Muscle layer of colon (tissue), 2 donors: Measurements from ENCODE around the gene KATNB1.

Experiments used
- H3K27ac ChIP-seq: one replicate; pipeline ENCODE4 v1.7.0; 2013; ENCODE audit warnings: low read depth, mild to moderate bottlenecking, low read length, moderate library complexity
- H3K27me3 ChIP-seq, 2 donors: one replicate each; pipeline ENCODE4 v1.7.0; 2013; ENCODE audit warnings: low read length in 2 of 2, mild to moderate bottlenecking in 2 of 2; ENCODE audit not compliant: insufficient read depth in 2 of 2, control insufficient read depth in 1 of 2
- H3K36me3 ChIP-seq: one replicate; pipeline ENCODE4 v1.7.0; 2013; ENCODE audit warnings: mild to moderate bottlenecking, low read length; ENCODE audit not compliant: insufficient read depth
- H3K4me1 ChIP-seq: one replicate; pipeline ENCODE4 v1.7.0; 2013; ENCODE audit warnings: mild to moderate bottlenecking, low read length; ENCODE audit not compliant: insufficient read depth
- H3K4me3 ChIP-seq, 2 donors: one replicate each; pipeline ENCODE4 v1.7.0; 2013; ENCODE audit warnings: low read length in 2 of 2, low read depth in 1 of 2, mild to moderate bottlenecking in 1 of 2, moderate library complexity in 1 of 2
- H3K9ac ChIP-seq: one replicate; pipeline ENCODE4 v1.7.0; 2013; ENCODE audit warnings: low read length
- H3K9me3 ChIP-seq: one replicate; pipeline ENCODE4 v1.7.0; 2013; ENCODE audit warnings: mild to moderate bottlenecking, low read length
- donor health status: abdominal sarcoma.
- donor health status: Adenocarcinoma of cecum.

Gene KATNB1

DNA sequence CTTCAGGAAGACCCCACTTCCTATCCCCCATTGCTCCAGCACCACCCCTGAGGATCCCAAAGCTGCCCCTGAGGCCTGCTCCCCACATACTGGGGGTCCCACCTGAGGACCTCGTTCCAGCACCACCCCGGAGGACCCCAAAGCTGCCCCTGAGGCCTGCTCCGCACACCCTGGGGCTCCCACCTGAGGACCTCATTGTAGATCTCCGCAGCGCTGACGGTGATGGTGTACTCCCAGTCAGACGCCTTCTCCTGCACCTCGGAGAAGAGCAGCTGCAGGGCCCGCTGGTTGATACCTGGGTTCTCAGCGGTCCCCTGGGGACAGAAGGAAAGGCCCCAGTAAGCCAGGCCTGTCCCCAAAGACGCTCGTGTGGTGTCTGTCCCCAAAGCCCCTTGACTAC, 26.4 kb downstream of the KATNB1 start:
- Histone ChIP-seq H3K4me3 (no peak overlapping the region), H3K27me3 (no peaks in the 10 kb centered on the region), H3K4me1 (no peaks in the 10 kb centered on the region), H3K27ac (no peak overlapping the region), H3K36me3 (no peaks in the 10 kb centered on the region), H3K9me3 (no peaks in the 10 kb centered on the region), H3K9ac (no peak overlapping the region)

- H3K4me3 ChIP-seq: no peak overlapping the region
- no peak overlapping the region for H3K9ac ChIP-seq
- no peaks in the 10 kb centered on the region for H3K9me3 ChIP-seq
- H3K27ac ChIP-seq: no peak overlapping the region
- H3K27me3 ChIP-seq: no peaks in the 10 kb centered on the region
- H3K36me3 ChIP-seq: peaks cover 3% of the 10 kb centered on the region
- no peaks in the 10 kb centered on the region for H3K4me1 ChIP-seq
Measured at GRCh38 chr16:57762365-57763040, 26.9 kb downstream of the KATNB1 start.

DNA sequence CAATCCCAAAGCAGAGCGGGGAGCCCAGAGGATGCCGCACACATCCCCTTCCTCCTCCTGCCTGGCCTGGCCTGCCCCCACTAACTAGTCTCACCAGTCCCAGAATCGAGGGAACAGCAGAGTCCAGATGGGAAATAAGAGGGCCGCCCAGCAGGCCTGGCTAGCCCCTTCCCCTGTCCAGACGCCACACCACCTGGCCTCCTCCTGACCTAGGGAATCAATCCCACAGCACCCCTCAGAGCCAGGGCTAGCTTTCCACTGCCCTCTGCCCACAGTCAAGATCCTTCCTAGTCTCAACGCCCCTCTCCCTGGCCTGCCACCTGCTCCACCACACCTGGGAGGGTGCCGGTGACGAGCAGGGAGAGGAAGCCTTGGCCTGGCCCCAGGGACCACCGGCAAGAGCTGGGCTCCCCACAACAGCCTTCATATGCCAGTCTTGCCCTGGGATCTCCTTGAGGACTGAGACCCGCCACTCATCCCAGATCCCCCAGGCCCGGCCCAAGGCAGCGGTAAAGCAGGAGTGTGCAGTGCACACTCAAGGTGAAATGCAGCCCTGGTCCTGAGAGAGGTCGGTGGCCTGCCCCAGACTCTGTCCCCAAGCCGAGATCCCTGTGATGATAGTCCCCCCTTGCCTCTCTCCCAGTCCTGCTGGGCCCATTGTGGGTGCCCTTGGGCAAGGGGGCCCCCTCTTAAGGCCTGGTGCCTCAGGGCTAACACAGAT, 27.9 kb downstream of the KATNB1 start:
- H3K27me3 ChIP-seq: no peaks in the 10 kb centered on the region
- H3K9me3 ChIP-seq: no peaks in the 10 kb centered on the region
- H3K36me3 ChIP-seq: peaks cover 3% of the 10 kb centered on the region
- H3K4me3 ChIP-seq: no peak overlapping the region
- H3K4me1 ChIP-seq: no peaks in the 10 kb centered on the region
- no peak overlapping the region for H3K27ac ChIP-seq
- H3K9ac ChIP-seq: no peak overlapping the region

DNA sequence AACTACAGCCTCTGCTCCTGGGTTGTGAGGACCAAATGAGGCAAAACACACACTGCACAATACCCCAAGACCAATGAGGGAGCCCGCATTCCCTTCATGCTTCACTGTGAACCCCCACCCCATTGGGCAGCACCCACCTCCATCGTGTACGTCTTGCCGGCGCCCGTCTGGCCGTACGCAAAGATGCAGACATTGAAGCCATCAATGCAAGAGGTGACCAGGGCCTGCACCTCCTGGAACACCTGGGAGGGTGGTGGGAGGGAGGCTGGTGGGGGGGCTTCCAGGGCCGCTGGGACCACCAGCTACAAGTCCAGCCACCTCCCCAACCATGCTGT, 28.4 kb downstream of the KATNB1 start:
- Histone ChIP-seq H3K4me1 (no peaks in the 10 kb centered on the region), H3K9me3 (no peaks in the 10 kb centered on the region), H3K9ac (no peak overlapping the region), H3K36me3 (peaks cover 3% of the 10 kb centered on the region), H3K4me3 (no peak overlapping the region), H3K27ac (no peak overlapping the region), H3K27me3 (no peaks in the 10 kb centered on the region)

DNA sequence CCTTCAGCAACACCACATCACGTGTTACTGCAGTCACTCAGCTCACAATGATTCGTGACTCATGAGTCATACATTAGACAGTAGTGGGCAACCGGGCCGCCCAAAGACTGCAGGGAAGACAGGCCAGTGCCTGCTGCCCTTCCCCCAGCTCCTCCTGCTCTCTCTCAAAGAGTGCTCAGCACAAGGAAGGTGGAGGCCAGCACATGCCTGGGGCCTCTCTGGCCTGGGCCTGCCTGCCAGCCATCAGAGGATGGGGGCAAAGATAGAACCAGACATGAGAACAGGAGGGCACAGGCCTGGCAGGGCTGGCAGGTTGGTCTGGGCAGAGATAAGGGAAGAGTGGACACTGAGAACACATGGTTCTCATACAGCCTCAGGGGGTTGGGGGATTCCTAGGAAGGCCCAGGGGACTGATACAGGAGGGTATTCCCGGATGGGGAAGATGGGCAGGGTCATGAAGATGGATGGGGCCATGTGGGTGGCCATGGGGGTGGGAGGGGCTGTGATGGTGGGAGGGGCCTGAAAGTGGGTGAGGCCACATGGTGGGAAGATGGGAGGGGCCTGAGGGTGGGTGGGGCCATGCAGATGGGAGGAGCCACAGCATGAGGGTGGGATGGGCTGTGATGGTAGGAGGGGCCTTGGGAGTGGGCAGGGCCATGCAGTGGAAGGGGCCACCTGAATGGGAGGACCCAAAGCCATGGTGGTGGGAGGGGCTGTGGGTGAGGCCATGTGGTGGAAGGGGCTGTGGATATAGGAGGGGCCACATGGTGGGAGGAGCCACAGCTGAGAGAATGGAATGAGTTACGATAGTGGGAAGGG, 29.0 kb downstream of the KATNB1 start:
- no peak overlapping the region for H3K27ac ChIP-seq
- H3K4me3 ChIP-seq: no peak overlapping the region
- H3K4me1 ChIP-seq: no peaks in the 10 kb centered on the region
- no peaks in the 10 kb centered on the region for H3K27me3 ChIP-seq
- peaks cover 3% of the 10 kb centered on the region for H3K36me3 ChIP-seq
- H3K9me3 ChIP-seq: no peaks in the 10 kb centered on the region
- no peak overlapping the region for H3K9ac ChIP-seq

GRCh38 chr16:57765160-57765728, 29.7 kb downstream of the KATNB1 start:
- no peak overlapping the region for H3K27ac ChIP-seq
- H3K27me3 ChIP-seq: no peaks in the 10 kb centered on the region
- H3K4me1 ChIP-seq: no peaks in the 10 kb centered on the region
- no peak overlapping the region for H3K9ac ChIP-seq
- peaks cover 9% of the 10 kb centered on the region for H3K36me3 ChIP-seq
- H3K4me3 ChIP-seq: no peak overlapping the region
- no peaks in the 10 kb centered on the region for H3K9me3 ChIP-seq

DNA sequence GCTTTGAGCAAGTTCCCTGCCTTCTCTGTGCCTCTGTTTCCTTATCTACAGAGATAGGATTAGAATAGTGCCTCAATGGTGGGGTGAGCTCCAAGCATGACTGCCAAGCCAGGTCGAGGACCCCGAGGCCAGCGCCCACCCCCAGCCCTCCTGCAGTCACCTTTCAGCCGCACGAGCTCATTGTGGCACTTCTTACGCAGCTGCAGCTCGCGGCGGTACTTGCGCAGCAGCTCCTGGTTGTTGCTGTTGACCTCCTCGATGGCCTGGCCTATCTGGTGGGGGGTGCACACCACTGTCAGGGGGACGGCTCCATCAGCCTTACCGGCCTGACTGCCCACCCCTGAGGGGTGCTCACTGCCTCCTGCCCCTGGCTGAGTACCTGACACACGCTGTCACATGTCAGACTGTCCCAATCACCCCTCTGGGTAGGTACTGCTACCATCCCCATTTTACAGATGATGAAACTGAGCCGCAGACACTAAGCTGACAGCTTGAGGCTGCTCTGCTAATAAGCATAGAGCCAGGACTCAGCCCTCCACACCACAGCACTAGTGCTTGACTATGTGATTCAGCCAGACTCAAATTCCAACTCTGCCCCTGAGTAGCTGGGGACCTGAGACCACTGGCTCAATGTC, 31.3 kb downstream of the KATNB1 start:
- H3K4me3 ChIP-seq: no peak overlapping the region
- no peak overlapping the region for H3K27ac ChIP-seq
- no peaks in the 10 kb centered on the region for H3K4me1 ChIP-seq
- H3K36me3 ChIP-seq: peaks cover 24% of the 10 kb centered on the region
- no peak overlapping the region for H3K9ac ChIP-seq
- H3K9me3 ChIP-seq: no peaks in the 10 kb centered on the region
- no peaks in the 10 kb centered on the region for H3K27me3 ChIP-seq

GRCh38 chr16:57769541-57770145, 34.1 kb downstream of the KATNB1 start:
- no peaks in the 10 kb centered on the region for H3K9me3 ChIP-seq
- H3K4me3 ChIP-seq: no peak overlapping the region
- H3K27ac ChIP-seq: no peak overlapping the region
- no peaks in the 10 kb centered on the region for H3K4me1 ChIP-seq
- no peak overlapping the region for H3K9ac ChIP-seq
- H3K27me3 ChIP-seq: no peaks in the 10 kb centered on the region
- H3K36me3 ChIP-seq: peaks cover 24% of the 10 kb centered on the region

GRCh38 chr16:57770361-57770760, 34.8 kb downstream of the KATNB1 start:
- no peak overlapping the region for H3K9ac ChIP-seq
- peaks cover 24% of the 10 kb centered on the region for H3K36me3 ChIP-seq
- H3K27me3 ChIP-seq: no peaks in the 10 kb centered on the region
- H3K4me1 ChIP-seq: no peaks in the 10 kb centered on the region
- no peaks in the 10 kb centered on the region for H3K9me3 ChIP-seq
- H3K4me3 ChIP-seq: no peak overlapping the region
- no peak overlapping the region for H3K27ac ChIP-seq

DNA sequence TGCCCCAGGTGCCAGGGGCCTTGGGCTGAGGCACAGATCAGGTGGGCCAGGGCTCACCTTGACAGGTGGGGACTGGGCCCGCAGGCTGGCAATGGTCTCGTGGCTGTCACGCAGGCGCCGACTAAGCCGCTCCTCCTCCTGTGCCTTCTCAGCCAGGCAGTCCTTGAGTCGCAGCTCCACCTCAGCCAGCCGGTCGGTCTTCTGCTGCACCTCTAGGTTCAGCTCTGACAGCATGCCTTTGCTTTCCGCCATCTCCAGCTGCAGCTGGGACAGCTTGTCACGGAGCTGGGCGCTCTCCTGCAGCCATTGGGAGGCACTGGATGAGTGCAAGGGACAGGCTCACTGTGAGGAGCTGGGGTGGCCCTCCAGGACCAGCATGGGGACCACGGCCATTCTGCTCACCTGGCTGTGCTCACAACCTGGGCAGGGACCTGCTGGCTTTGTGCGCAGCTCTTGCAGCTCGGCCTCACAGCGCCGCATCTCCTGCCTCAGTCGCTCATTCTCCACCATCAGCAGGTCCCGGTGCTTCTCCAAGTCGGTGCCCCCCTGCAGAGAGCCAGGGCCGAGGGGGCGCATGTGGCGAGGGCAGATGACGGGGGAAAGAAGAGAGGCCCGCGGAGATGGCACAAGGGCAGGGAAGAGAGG, 35.7 kb downstream of the KATNB1 start:
- no peak overlapping the region for H3K27ac ChIP-seq
- H3K4me3 ChIP-seq: no peak overlapping the region
- no peak overlapping the region for H3K9ac ChIP-seq
- no peaks in the 10 kb centered on the region for H3K27me3 ChIP-seq
- no peaks in the 10 kb centered on the region for H3K9me3 ChIP-seq
- H3K4me1 ChIP-seq: no peaks in the 10 kb centered on the region
- H3K36me3 ChIP-seq: peaks cover 24% of the 10 kb centered on the region
